ENCODE measurements around the gene KCNC1.

GRCh38 chr11:17783878-17784277, 49.3 kb downstream of the KCNC1 start:
- TF ChIP-seq POLR2A (IDR thresholded peaks at IDR 0.05) = no peak
- TF ChIP-seq CTCF (IDR thresholded peaks at IDR 0.05) = no peak

All from thyroid gland (tissue), 4 donors.